Right kidney (tissue), 1 donor: ENCODE measurements around the gene SLC38A3.

Experiments
- DNase-seq: peaks from one replicate; pipeline ENCODE4 v3.0.0-alpha.2; 2016

The SLC38A3 gene

DNA sequence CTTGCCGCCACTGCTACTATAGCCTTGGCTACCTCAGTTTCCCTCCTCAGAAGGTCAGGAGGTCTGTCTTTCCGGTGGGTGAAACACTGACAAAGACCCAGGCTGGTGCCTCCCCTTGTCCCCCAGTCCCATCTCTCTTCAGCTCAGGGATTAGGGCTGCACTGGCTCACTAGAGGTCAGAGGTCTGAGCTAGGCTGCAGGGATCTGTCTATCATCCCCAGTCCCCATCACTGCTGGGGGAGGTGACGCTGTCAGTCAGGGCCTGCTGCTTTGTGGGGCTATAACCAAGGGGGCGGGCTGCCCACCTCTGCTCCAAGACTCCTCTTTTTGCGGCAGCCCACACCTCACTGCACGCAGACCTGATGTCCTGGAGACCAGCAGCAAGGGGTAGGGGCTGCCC is 36.3 kb upstream of the SLC38A3 start:
- no peak for DNase-seq

DNA sequence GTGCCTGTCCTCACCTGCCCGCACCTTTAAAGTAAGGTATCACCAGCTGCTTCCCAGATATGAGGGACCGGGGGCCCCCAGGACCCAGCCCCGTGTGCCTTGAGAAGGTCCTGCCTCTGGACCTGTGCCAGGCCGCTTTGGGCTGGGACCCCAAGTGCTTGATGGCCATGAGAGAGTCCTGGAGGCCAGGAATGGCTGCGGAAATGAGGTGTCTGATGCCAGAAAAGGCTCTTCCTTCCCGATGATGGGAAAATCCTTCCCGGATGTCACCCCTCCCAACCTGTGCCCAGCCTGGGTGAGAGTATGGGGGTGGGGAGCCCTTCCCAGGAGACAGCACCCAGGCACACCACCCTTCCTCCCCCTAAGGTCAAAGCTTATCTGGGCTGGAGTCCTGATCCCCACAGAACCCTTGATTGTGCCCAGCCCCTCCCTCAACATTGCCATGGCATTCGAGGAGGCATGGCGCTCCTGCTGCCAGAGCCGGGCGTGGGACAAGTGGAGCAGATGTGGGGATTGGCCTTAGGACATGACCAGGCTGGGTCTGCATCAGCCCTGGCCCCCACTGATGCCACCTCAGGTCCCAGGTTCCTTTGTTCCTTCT is 35.7 kb upstream of the SLC38A3 start:
- no peak for DNase-seq

GRCh38 chr3:50169858-50170257 is 35.2 kb upstream of the SLC38A3 start:
- DNase-seq, result no peak

- DNase-seq, result no peak
These were observed 34.4 kb upstream of the SLC38A3 start for GRCh38 chr3:50170689-50171088.

DNA sequence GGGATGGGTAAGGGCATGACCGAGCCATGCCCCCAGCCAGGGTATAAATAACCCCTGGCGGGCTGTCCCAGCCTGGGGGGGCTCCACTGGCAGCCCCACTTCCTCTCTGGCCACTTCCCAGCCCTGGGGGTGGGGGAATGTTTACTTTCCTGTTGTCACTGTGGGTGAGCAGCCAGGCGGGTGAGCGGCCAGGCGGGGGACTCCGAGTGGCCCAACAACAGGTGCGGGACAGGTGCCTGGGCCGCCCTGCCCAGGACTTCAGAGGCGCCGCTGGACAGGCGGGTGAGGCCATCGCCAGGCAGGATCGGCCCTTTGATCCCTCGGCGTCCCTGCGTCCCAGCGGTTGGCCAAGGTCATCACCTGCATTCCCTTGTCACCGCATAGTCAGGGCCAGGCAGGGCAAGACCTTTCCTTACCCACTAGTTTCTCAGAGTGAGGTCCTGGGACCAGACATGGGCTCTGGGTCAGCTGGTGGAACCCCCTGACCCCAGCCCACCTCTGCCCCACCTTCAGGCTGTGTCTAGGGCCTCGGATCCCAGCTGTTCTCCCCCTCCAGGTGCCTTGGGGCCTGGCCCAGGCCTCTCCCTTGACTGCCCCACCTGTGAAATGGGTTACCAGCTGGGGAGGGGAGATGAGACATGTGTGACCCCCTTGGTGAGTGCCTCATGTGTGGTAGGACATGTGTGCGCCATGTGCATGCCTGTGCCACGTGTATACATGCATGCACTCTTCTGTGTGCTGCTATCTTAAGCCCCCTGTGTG is 33.4 kb upstream of the SLC38A3 start:
- DNase-seq, result no peak

DNA sequence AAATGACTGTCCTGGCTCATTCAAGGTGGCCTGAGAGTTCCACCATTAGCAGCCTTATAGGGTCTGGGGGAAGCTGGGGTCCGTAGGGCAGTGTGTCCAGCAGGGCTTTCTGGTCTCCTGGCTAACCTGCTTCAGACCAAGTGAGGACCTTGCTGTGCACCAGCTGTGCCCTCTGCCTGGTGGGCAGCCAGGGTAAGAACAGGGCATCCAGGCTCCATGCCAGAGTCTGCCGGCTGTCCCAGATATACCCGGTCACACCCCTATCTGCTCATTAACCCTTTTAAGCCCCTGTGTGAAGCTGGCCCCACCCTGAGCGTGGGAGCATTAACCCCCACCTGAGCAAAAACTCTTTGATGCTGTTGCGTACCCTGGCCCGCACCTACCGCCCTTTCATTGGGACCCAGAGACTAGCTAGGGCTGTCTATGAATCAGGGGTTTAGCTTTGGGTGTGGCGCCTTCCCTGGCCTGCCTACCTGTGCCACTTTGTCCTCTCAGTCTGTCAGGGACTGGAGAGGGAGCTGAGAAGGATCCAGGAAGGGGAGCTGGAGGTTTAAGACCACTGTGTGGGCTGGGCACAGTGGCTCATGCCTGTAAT is 32.3 kb upstream of the SLC38A3 start:
- DNase-seq, result no peak

DNA sequence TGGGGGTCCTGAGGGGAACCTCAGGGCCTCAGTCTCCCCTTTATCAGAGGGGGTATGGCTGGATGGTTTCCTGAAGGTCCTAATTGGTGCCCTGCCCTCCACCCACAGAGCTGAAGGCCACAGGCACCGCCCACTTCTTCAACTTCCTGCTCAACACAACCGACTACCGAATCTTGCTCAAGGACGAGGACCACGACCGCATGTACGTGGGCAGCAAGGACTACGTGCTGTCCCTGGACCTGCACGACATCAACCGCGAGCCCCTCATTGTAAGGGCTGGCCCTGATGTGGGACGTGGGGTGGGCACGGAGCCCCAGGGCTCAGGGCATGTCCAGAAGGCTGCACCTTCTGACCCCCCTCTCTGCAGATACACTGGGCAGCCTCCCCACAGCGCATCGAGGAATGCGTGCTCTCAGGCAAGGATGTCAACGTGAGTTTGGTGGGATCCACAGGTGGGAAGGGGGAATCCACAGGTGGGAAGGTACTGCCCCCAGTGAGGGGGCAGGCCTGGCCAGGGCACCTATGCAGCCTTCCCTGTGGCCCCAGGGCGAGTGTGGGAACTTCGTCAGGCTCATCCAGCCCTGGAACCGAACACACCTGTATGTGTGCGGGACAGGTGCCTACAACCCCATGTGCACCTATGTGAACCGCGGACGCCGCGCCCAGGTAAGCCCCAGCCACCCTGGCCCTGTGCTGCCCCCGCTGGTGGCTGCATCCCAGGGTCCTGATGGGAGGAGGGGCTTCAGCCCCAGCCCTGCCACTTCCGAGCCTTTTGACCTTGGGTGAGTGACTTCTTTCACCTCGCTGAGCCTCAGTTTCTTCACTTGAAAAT is 31.2 kb upstream of the SLC38A3 start:
- DNase-seq, result no peak

DNA sequence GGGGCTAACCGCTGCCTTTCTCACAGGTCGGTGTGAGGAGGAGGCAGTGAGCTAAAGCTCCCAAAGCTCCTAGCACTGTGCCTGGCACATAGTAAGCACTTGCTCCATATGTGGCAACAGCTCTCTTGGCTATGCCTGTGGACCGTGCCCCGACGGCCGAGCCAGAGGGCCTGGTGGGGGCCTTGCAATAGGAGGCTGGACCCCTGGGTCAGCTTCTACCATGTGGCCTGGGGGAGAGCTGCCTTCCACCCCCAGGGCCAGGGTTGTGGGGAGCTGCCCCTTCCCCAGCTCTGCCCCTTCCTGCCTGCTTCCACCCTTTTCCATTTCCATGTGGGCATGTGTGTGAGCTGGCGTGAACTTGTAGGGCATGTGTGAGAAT is 30.6 kb upstream of the SLC38A3 start:
- DNase-seq, result no peak

- DNase-seq, result no peak
These were observed 30.0 kb upstream of the SLC38A3 start for GRCh38 chr3:50174947-50175524.

- DNase-seq, result no peak
These were observed 27.7 kb upstream of the SLC38A3 start for GRCh38 chr3:50177346-50177745.

DNA sequence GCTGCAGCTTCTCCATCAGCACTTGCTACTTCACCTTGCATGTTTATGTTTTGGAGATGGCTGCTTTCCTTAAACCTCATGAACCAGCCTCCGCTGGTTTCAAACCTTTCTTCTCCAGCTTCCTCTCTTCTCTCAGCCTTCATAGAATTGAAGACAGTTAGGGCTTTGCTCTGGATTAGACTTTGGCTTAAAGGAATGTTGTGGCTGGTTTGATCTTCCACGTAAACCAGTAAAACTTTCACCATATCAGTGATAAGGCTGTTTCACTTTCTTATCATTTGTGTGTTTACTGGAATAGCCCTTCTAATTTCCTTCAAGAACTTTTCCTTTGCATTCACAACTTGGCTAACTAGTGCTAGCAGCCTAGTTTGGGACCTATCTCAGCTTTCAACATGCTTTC is 25.4 kb upstream of the SLC38A3 start:
- no peak for DNase-seq

DNA sequence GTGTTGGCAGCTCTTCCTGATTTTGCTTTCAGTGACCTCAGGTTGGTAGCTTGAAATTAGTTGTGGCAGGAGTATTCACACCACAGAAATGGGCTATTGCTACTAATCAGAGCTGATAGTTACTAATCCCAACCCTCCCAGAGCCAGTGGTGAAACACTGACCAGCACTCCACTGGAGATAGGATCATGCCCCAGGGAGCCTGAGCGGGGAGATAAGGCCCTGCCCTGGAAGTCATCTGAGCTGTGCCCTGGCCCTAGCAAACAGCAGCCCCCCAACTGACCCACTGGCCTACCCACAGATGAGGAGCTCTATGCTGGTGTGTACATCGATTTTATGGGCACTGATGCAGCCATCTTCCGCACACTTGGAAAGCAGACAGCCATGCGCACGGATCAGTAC is 23.1 kb upstream of the SLC38A3 start:
- DNase-seq, result no peak

- no peak for DNase-seq
These were observed 22.5 kb upstream of the SLC38A3 start for GRCh38 chr3:50182533-50183099.

DNA sequence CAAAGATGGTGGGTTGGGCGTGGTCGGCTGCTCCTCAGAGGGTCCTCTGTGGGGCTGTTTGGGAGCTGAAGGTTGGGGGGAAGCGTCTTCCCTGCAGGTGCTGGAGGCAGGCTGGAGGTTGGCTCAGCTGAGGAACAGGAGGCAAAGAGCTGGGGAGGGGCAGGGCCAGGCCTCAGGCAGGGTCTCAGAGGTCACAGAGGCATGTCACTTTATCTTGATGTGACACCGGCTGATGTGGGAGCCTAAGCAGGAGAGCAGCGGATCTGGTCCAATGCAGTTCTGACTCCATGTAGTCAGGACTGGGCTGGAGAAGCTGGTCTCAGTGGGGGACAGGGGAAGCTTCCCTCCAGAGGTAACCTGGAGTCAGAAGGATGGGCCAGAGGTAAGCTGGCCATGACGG is 21.3 kb upstream of the SLC38A3 start:
- DNase-seq, result no peak

GRCh38 chr3:50184242-50184978 is 20.7 kb upstream of the SLC38A3 start:
- DNase-seq, result no peak

- DNase-seq, result no peak
These were observed 19.8 kb upstream of the SLC38A3 start for GRCh38 chr3:50185230-50185629.

GRCh38 chr3:50186096-50186495 is 19.0 kb upstream of the SLC38A3 start:
- DNase-seq, result no peak

DNA sequence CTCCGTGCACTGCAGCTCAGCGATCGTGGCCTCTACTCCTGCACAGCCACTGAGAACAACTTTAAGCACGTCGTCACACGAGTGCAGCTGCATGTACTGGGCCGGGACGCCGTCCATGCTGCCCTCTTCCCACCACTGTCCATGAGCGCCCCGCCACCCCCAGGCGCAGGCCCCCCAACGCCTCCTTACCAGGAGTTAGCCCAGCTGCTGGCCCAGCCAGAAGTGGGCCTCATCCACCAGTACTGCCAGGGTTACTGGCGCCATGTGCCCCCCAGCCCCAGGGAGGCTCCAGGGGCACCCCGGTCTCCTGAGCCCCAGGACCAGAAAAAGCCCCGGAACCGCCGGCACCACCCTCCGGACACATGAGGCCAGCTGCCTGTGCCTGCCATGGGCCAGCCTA is 17.3 kb upstream of the SLC38A3 start:
- no peak for DNase-seq

GRCh38 chr3:50189274-50189673 is 15.8 kb upstream of the SLC38A3 start:
- DNase-seq, result no peak

GRCh38 chr3:50189989-50190388 is 15.1 kb upstream of the SLC38A3 start:
- DNase-seq, result no peak

GRCh38 chr3:50190936-50191660 is 14.0 kb upstream of the SLC38A3 start, which contains the start of gene GNAT1:
TSS of gene GNAT1 (plus strand) at chr3:50191610. CDS start at chr3:50191726, 116 bp downstream.
- no peak for DNase-seq
